Stimulated activated CD8-positive, alpha-beta memory T cell treated with anti-CD3 and anti-CD28 coated beads, Interleukin-2, amount 100 ng/mL, for 1 hour (primary cell): ENCODE data around the gene AKR7A2.
"Not testable (repeated sequence)": the region's sequence is repeated elsewhere in the genome, so short reads cannot be mapped to it uniquely, and the experiment has no call there.

Experiments
- DNase-seq, 2 donors: peaks; one replicate each; pipeline ENCODE4 v3.0.0-alpha.2; 2020; ENCODE audit warnings: low read depth in 2 of 2

The AKR7A2 gene

GRCh38 chr1:19307794-19308508, 4.0 kb downstream of the AKR7A2 start:
- no peak for DNase-seq

- no peak for DNase-seq
These were observed 5.0 kb downstream of the AKR7A2 start for GRCh38 chr1:19306941-19307340.

GRCh38 chr1:19305880-19306279, 6.1 kb downstream of the AKR7A2 start:
- DNase-seq = no peak

GRCh38 chr1:19304081-19304480, 7.9 kb downstream of the AKR7A2 start:
- not testable (repeated sequence) for DNase-seq

- DNase-seq = no peak
These were observed 11.7 kb downstream of the AKR7A2 start for GRCh38 chr1:19300211-19300610.

GRCh38 chr1:19294638-19295037, 17.3 kb downstream of the AKR7A2 start:
- no peak for DNase-seq

GRCh38 chr1:19289244-19289643, 22.7 kb downstream of the AKR7A2 start:
- DNase-seq = no peak

- peak in 1 of 2 donors; percentile 26 for DNase-seq
These were observed 23.4 kb downstream of the AKR7A2 start, which contains the start of gene AKR7A3 for GRCh38 chr1:19288324-19289241. TSS of gene AKR7A3 (minus strand) at chr1:19288770. CDS start at chr1:19288709, 61 bp downstream.

- no peak for DNase-seq
These were observed 24.3 kb downstream of the AKR7A2 start for GRCh38 chr1:19287436-19288185.

- not testable (repeated sequence) for DNase-seq
These were observed 26.1 kb downstream of the AKR7A2 start for GRCh38 chr1:19285807-19286206.

- not testable (repeated sequence) for DNase-seq
These were observed 26.6 kb downstream of the AKR7A2 start for GRCh38 chr1:19285366-19285765.

- DNase-seq = no peak
These were observed 27.1 kb downstream of the AKR7A2 start for GRCh38 chr1:19284881-19285280.

GRCh38 chr1:19283891-19284290, 28.1 kb downstream of the AKR7A2 start:
- DNase-seq = no peak

- DNase-seq = no peak
These were observed 37.3 kb downstream of the AKR7A2 start for GRCh38 chr1:19274636-19275035.

GRCh38 chr1:19273844-19274531, 38.0 kb downstream of the AKR7A2 start:
- DNase-seq = not testable (repeated sequence)

GRCh38 chr1:19273106-19273843, 38.7 kb downstream of the AKR7A2 start:
- DNase-seq = no peak

- DNase-seq = no peak
These were observed 39.9 kb downstream of the AKR7A2 start for GRCh38 chr1:19272064-19272463.

- not testable (repeated sequence) for DNase-seq
These were observed 41.6 kb downstream of the AKR7A2 start for GRCh38 chr1:19270343-19270730.

GRCh38 chr1:19269427-19270342, 42.3 kb downstream of the AKR7A2 start:
- DNase-seq = not testable (repeated sequence)

- DNase-seq = no peak
These were observed 43.5 kb downstream of the AKR7A2 start for GRCh38 chr1:19268445-19268844.
